Measurements from ENCODE around the gene DOCK11.

DNA sequence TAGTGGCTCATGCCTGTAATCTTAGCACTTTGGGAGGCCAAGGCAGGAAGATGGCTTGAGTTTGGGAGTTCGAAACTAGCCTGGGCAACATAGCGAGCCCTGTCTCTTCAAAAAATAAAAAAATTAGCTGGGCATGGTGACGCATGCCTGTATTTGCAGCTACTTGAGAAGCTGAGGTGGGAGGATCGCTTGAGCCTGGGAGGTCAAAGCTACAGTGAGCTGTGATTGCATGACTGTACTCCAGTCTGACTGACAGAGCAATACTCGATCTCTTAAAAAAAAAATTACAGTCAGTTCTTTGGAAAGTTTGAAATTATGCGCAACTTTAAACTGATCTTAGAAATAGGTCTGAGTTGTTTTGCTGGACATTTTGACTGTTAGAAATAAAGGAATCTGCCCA is 55.8 kb downstream of the DOCK11 start:
- TF ChIP-seq POLR2AphosphoS5 (IDR thresholded peaks at IDR 0.05; ENCODE audit: low read depth, low read length) (no peak), POLR2A (IDR thresholded peaks at IDR 0.05; ENCODE audit: low read depth, low read length) (no peak)
